GM18507 (cell line): ENCODE data around the gene DCAF10.
"Not testable (repeated sequence)": the region's sequence is repeated elsewhere in the genome, so short reads cannot be mapped to it uniquely, and the experiment has no call there.

Source experiments
- DNase-seq: peaks from one replicate; pipeline ENCODE4 v3.0.0; 2011; ENCODE audit warnings: low read depth; ENCODE audit not compliant: insufficient read length; ENCODE audit errors: extremely low spot score
- FAIRE-seq: peaks from 2 replicates; lab custom pipeline; 2011; peaks lifted over from hg19 to GRCh38; lab: Jason Lieb, UNC

The DCAF10 gene

GRCh38 chr9:37904445-37905130 lies 104.0 kb downstream of the DCAF10 start:
- DNase-seq: no peak
- FAIRE-seq: no peak

- FAIRE-seq (no peak), DNase-seq (no peak)
These were observed 104.5 kb downstream of the DCAF10 start for GRCh38 chr9:37905131-37905505.

GRCh38 chr9:37905776-37906175 lies 105.2 kb downstream of the DCAF10 start:
- DNase-seq (no peak), FAIRE-seq (no peak)

GRCh38 chr9:37906312-37907239 lies 106.0 kb downstream of the DCAF10 start:
- FAIRE-seq: no peak
- DNase-seq: no peak

- no peak for FAIRE-seq
- no peak for DNase-seq
These were observed 107.7 kb downstream of the DCAF10 start for GRCh38 chr9:37908283-37908682.

- FAIRE-seq (no peak), DNase-seq (no peak)
These were observed 108.1 kb downstream of the DCAF10 start for GRCh38 chr9:37908698-37909186.

GRCh38 chr9:37909326-37909725 lies 108.7 kb downstream of the DCAF10 start:
- DNase-seq: no peak
- FAIRE-seq: no peak

- FAIRE-seq, DNase-seq: not testable (repeated sequence)
These were observed 109.2 kb downstream of the DCAF10 start for GRCh38 chr9:37909836-37910235.

GRCh38 chr9:37910271-37910670 lies 109.7 kb downstream of the DCAF10 start:
- no peak for FAIRE-seq
- DNase-seq: no peak

- DNase-seq: no peak
- FAIRE-seq: no peak
These were observed 110.7 kb downstream of the DCAF10 start for GRCh38 chr9:37911271-37911681.

- FAIRE-seq (peak; percentile 91), DNase-seq (peak; percentile 66)
These were observed 113.0 kb downstream of the DCAF10 start for GRCh38 chr9:37913480-37914153.

- DNase-seq: no peak
- FAIRE-seq: no peak
These were observed 113.6 kb downstream of the DCAF10 start for GRCh38 chr9:37914154-37914551.

- FAIRE-seq: no peak
These were observed 114.2 kb downstream of the DCAF10 start for GRCh38 chr9:37914701-37915358.

GRCh38 chr9:37915911-37916470 lies 115.4 kb downstream of the DCAF10 start:
- FAIRE-seq (no peak), DNase-seq (no peak)

More at GRCh38 chr9:37914701-37915358, 114.2 kb downstream of the DCAF10 start:
- DNase-seq: no peak

- FAIRE-seq (no peak), DNase-seq (no peak)
These were observed 116.1 kb downstream of the DCAF10 start for GRCh38 chr9:37916471-37917312.
